HepG2 (cell line): Measurements from ENCODE around the gene FAM171A2. TPM values are rescaled to one million over a fixed set of nuclear protein-coding genes. Genes with fewer than 3 reads are reported as not detected.

Experiments used
- BHLHE40 ChIP-seq: IDR thresholded peaks from 2 replicates; pipeline ENCODE4 v1.6.1; 2011; ENCODE audit warnings: low read length, improper control_type of control experiment
- CSRNP2 ChIP-seq: sonication (generic); formaldehyde crosslinking; conservative IDR thresholded peaks from 2 replicates; pipeline ENCODE4 v1.8.0; 2022; ENCODE audit warnings: low read depth, missing genetic modification reagents
- FOXM1 ChIP-seq: sonication (generic); formaldehyde crosslinking; IDR thresholded peaks from 2 replicates; pipeline ENCODE4 v1.5.0; 2020; ENCODE audit warnings: missing genetic modification reagents
- GATAD2A ChIP-seq: IDR thresholded peaks from 2 replicates; pipeline ENCODE4 v1.6.1; 2016
- GMEB1 ChIP-seq: sonication (generic); formaldehyde crosslinking; IDR thresholded peaks from 2 replicates; pipeline ENCODE4 v1.5.1; 2020; ENCODE audit warnings: missing genetic modification reagents, mild to moderate bottlenecking, borderline replicate concordance
- HMGXB4 ChIP-seq, 2 experiments: sonication (generic) in 1 of 2; formaldehyde crosslinking in 1 of 2; IDR thresholded peaks; 2 replicates each; pipeline versions ENCODE4 v1.4.0 to v1.6.1; 2018 to 2020; ENCODE audit warnings: missing genetic modification reagents in 2 of 2, borderline replicate concordance in 1 of 2, low read depth in 1 of 2, mild to moderate bottlenecking in 1 of 2, missing biosample characterization in 1 of 2
- KLF15 ChIP-seq: sonication (generic); formaldehyde crosslinking; IDR thresholded peaks from 2 replicates; pipeline ENCODE4 v1.8.1; 2023; ENCODE audit warnings: borderline replicate concordance, mild to moderate bottlenecking, inconsistent platforms, missing genetic modification reagents, mixed read lengths
- KMT2B ChIP-seq: IDR thresholded peaks from 2 replicates; pipeline ENCODE4 v1.6.1; 2016; ENCODE audit warnings: missing genetic modification reagents, missing compliant biosample characterization
- MEIS2 ChIP-seq: sonication (generic); formaldehyde crosslinking; IDR thresholded peaks from 2 replicates; pipeline ENCODE4 v1.9.0; 2021; ENCODE audit warnings: mild to moderate bottlenecking, missing genetic modification reagents
- MXD4 ChIP-seq: IDR thresholded peaks from 2 replicates; pipeline ENCODE4 v1.6.1; 2016; ENCODE audit warnings: mild to moderate bottlenecking, missing biosample characterization, missing genetic modification reagents
- RBAK ChIP-seq: sonication (generic); formaldehyde crosslinking; IDR thresholded peaks from 2 replicates; pipeline ENCODE4 v1.5.1; 2020; ENCODE audit warnings: mild to moderate bottlenecking, missing genetic modification reagents
- REPIN1 ChIP-seq: sonication (generic); formaldehyde crosslinking; IDR thresholded peaks from 2 replicates; pipeline ENCODE4 v1.8.0; 2022; ENCODE audit warnings: missing genetic modification reagents, low read depth, mild to moderate bottlenecking, borderline replicate concordance
- SOX5 ChIP-seq: IDR thresholded peaks from 2 replicates; pipeline ENCODE4 v1.6.1; 2016; ENCODE audit warnings: borderline replicate concordance
- SP140L ChIP-seq: sonication (generic); formaldehyde crosslinking; IDR thresholded peaks from 2 replicates; pipeline ENCODE4 v1.4.0; 2020; ENCODE audit warnings: missing genetic modification reagents, borderline replicate concordance
- TEAD3 ChIP-seq: optimal IDR thresholded peaks from 2 replicates; pipeline ENCODE3; 2016; ENCODE audit warnings: borderline replicate concordance
- ZC3H4 ChIP-seq: sonication (generic); formaldehyde crosslinking; IDR thresholded peaks from 2 replicates; pipeline ENCODE4 v1.4.0; 2020; ENCODE audit warnings: missing genetic modification reagents, borderline replicate concordance
- ZFX ChIP-seq: sonication (generic); formaldehyde crosslinking; IDR thresholded peaks from 2 replicates; pipeline ENCODE4 v1.4.0; 2020; ENCODE audit warnings: mild to moderate bottlenecking, low read depth, missing genetic modification reagents, moderate library complexity
- ZGPAT ChIP-seq: IDR thresholded peaks from 2 replicates; pipeline ENCODE4 v1.6.1; 2016; ENCODE audit warnings: mild to moderate bottlenecking
- ZKSCAN8 ChIP-seq: IDR thresholded peaks from 2 replicates; pipeline ENCODE4 v1.6.1; 2016; ENCODE audit warnings: borderline replicate concordance, missing genetic modification reagents, missing compliant biosample characterization
- ZNF724P ChIP-seq: sonication (generic); formaldehyde crosslinking; IDR thresholded peaks from 2 replicates; pipeline ENCODE4 v1.8.0; 2022; ENCODE audit warnings: missing genetic modification reagents, borderline replicate concordance
- ZNF83 ChIP-seq: sonication (generic); formaldehyde crosslinking; IDR thresholded peaks from 2 replicates; pipeline ENCODE4 v1.4.0; 2020; ENCODE audit warnings: missing genetic modification reagents, mild to moderate bottlenecking, borderline replicate concordance
- polyA plus RNA-seq, 8 experiments: library from polyadenylated mRNA; depleted of rRNA in 3 of 8; stranded (reverse) in 7 of 8; unstranded in 1 of 8; fragments of >200 nt; fragmentation: Illumina TruSeq in 4 of 8; extraction: Trizol in 4 of 8; gene quantifications; 2 replicates each; pipeline versions ENCODE4 v1.2.1 to v1.2.3, GENCODE V29; 2011 to 2016; ENCODE audit warnings: low read depth in 4 of 8, missing spikeins in 1 of 8, mixed read lengths in 1 of 8; ENCODE audit not compliant: insufficient read depth in 1 of 8
- total RNA-seq, 5 experiments: library from RNA; depleted of rRNA; stranded (reverse); fragments of >200 nt; fragmentation: Illumina TruSeq; extraction: Trizol; gene quantifications; 2 replicates each; pipeline ENCODE4 v1.2.3, GENCODE V29; 2016; ENCODE audit warnings: low read depth in 1 of 5
- TF ChIP-seq, protein P1 (sequence below): IDR thresholded peaks from 2 replicates; pipeline ENCODE4 v1.6.1; 2016; ENCODE audit warnings: control low read depth

FAM171A2 gene
- total and polyA plus RNA-seq, 2 of the 13 experiments (the other 11 are each of a cell fraction or from before 2014, with no cell fraction given) = 1.8 to 3.6 TPM

- TF ChIP-seq MXD4 (CRISPR knock-in tag) (0 out of 2 replicates have a peak, but pooled peaks have one; percentile 59), MEIS2 (CRISPR knock-in tag) (0 out of 2 replicates have a peak, but pooled peaks have one; percentile 37), REPIN1 (CRISPR knock-in tag) (peak; percentile 64; the same call in 1 of the 2 replicates), BHLHE40 (peak; percentile 62), ZGPAT (peak; percentile 50; the same call in 1 of the 2 replicates), TEAD3 (CRISPR knock-in tag) (peak; percentile 29), ZNF83 (CRISPR knock-in tag) (no peak), SOX5 (CRISPR knock-in tag) (no peak), ZNF724P (CRISPR knock-in tag) (no peak), KLF15 (CRISPR knock-in tag) (no peak), SP140L (CRISPR knock-in tag) (0 out of 2 replicates have a peak, but pooled peaks have one; percentile 48), HMGXB4 (CRISPR knock-in tag; IDR thresholded peaks at IDR 0.05; ENCODE audit: borderline replicate concordance in 1 of 2, low read depth in 1 of 2) (peak in 1 of 2 experiments; percentile 47; a peak in 1 of 4 replicates), FOXM1 (CRISPR knock-in tag) (no peak), CSRNP2 (CRISPR knock-in tag) (no peak), ZC3H4 (CRISPR knock-in tag) (no peak), GMEB1 (0 out of 2 replicates have a peak, but pooled peaks have one; percentile 6), ZFX (CRISPR knock-in tag) (peak; percentile 37; the same call in 1 of the 2 replicates), RBAK (peak; percentile 80; the same call in 1 of the 2 replicates), ZKSCAN8 (CRISPR knock-in tag) (peak; percentile 56; the same call in 1 of the 2 replicates), GATAD2A (CRISPR knock-in tag) (peak; percentile 32; the same call in 1 of the 2 replicates), KMT2B (0 out of 2 replicates have a peak, but pooled peaks have one; percentile 42)
- TF ChIP-seq, protein P1, sequence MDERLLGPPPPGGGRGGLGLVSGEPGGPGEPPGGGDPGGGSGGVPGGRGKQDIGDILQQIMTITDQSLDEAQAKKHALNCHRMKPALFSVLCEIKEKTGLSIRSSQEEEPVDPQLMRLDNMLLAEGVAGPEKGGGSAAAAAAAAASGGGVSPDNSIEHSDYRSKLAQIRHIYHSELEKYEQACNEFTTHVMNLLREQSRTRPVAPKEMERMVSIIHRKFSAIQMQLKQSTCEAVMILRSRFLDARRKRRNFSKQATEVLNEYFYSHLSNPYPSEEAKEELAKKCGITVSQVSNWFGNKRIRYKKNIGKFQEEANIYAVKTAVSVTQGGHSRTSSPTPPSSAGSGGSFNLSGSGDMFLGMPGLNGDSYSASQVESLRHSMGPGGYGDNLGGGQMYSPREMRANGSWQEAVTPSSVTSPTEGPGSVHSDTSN (CRISPR knock-in tag) = 0 out of 2 replicates have a peak, but pooled peaks have one; percentile 10
These were observed 32.3 kb downstream of the FAM171A2 start (continued) for GRCh38 chr17:44331249-44331760.
